B cell (primary cell): ENCODE measurements around the gene IMMP2L. TPM values are rescaled to one million over a fixed set of nuclear protein-coding genes. Genes with fewer than 3 reads are reported as not detected.

Experiments
- ATAC-seq: fragments of 200-7000 bp; cut with Tn5 transposase; one replicate; pipeline ENCODE4 v1.10.0; 2021; ENCODE audit warnings: low read depth, mild to moderate bottlenecking, moderate number of reproducible peaks, moderate library complexity
- CTCF ChIA-PET: fragments of 350-600 bp; sonication (Branson Sonifier 250); formaldehyde crosslinking; loops from one replicate; lab custom pipeline; 2021; ENCODE audit warnings: antibody characterized with exemption, inconsistent platforms; lab: Charles Lee
- POLR2A ChIA-PET: fragments of 350-600 bp; sonication (Branson Sonifier 250); formaldehyde crosslinking; loops from one replicate; lab custom pipeline; 2021; ENCODE audit warnings: antibody characterized with exemption; lab: Charles Lee
- DNase-seq: peaks from one replicate; pipeline ENCODE4 v3.0.0; 2013
- H2AFZ ChIP-seq: 2 replicates; pipeline ENCODE4 v1.6.1; 2012; ENCODE audit warnings: mild to moderate bottlenecking, low read depth, low read length; ENCODE audit not compliant: insufficient read depth, poor library complexity, severe bottlenecking
- H3K27ac ChIP-seq, 2 donors: 1 replicate in 1 of 2; 2 replicates in 1 of 2; pipeline ENCODE4 v1.5.1; 2012 to 2013; ENCODE audit warnings: low read length in 2 of 2, mild to moderate bottlenecking in 2 of 2, moderate library complexity in 1 of 2
- H3K27me3 ChIP-seq, 4 experiments: fragments of 200-600 bp in 1 of 4; sonication (generic) in 1 of 4; replicated peaks in 1 of 4; 1 replicate in 2 of 4; 2 replicates in 2 of 4; pipeline versions ENCODE4 v1.6.1 to v1.7.0; 2013 to 2016; ENCODE audit warnings: low read length in 3 of 4, mild to moderate bottlenecking in 2 of 4, mixed read lengths in 1 of 4, moderate library complexity in 1 of 4; ENCODE audit not compliant: insufficient read depth in 4 of 4, control insufficient read depth in 3 of 4; ENCODE audit errors: control extremely low read depth in 1 of 4
- H3K36me3 ChIP-seq, 2 experiments: replicated peaks in 1 of 2; 1 replicate in 1 of 2; 2 replicates in 1 of 2; pipeline versions ENCODE4 v1.6.1 to v1.7.1; 2013; ENCODE audit warnings: low read length in 1 of 2; ENCODE audit not compliant: insufficient read depth in 2 of 2, control insufficient read depth in 1 of 2; ENCODE audit errors: control extremely low read depth in 1 of 2, extremely low read depth in 1 of 2
- H3K4me1 ChIP-seq, 2 donors: fragments of 200-600 bp in 1 of 2; sonication (generic) in 1 of 2; 1 replicate in 1 of 2; 2 replicates in 1 of 2; pipeline versions ENCODE4 v1.5.1 to v1.6.1; 2013 to 2017; ENCODE audit warnings: low read length in 2 of 2; ENCODE audit not compliant: control insufficient read depth in 2 of 2, insufficient read depth in 2 of 2
- H3K4me2 ChIP-seq: replicated peaks from 2 replicates; pipeline ENCODE3; 2012; ENCODE audit warnings: mild to moderate bottlenecking, low read depth, low read length; ENCODE audit not compliant: poor library complexity, severe bottlenecking
- H3K4me3 ChIP-seq, 5 experiments: fragments of 200-600 bp in 1 of 5; sonication (generic) in 1 of 5; 1 replicate in 3 of 5; 2 replicates in 2 of 5; pipeline versions ENCODE4 v1.5.1 to v1.7.0; 2011 to 2016; ENCODE audit warnings: low read length in 4 of 5, mild to moderate bottlenecking in 4 of 5, low read depth in 2 of 5, control low read depth in 1 of 5, moderate library complexity in 1 of 5; ENCODE audit not compliant: insufficient read depth in 1 of 5; ENCODE audit errors: control extremely low read depth in 1 of 5, extremely low read depth in 1 of 5
- H3K79me2 ChIP-seq: fragments of 200-600 bp; sonication (generic); one replicate; pipeline ENCODE4 v1.6.0; 2016; ENCODE audit warnings: low read length; ENCODE audit not compliant: control insufficient read depth, insufficient read depth
- H3K9ac ChIP-seq: fragments of 200-600 bp; sonication (generic); 2 replicates; pipeline ENCODE4 v1.6.1; 2017; ENCODE audit warnings: mild to moderate bottlenecking, low read length, moderate library complexity
- H3K9me3 ChIP-seq, 3 donors: one replicate each; pipeline versions ENCODE4 v1.6.1 to v1.7.1; 2013; ENCODE audit warnings: low read length in 2 of 3; ENCODE audit not compliant: control insufficient read depth in 2 of 3, insufficient read depth in 1 of 3; ENCODE audit errors: control extremely low read depth in 1 of 3
- H4K20me1 ChIP-seq: 2 replicates; pipeline ENCODE4 v1.6.0; 2012; ENCODE audit warnings: mild to moderate bottlenecking, low read length; ENCODE audit not compliant: insufficient read depth, control insufficient read depth, poor library complexity, severe bottlenecking
- H3K27ac Mint-ChIP-seq: one replicate; pipeline ENCODE4 v1.8.0; 2021; ENCODE audit warnings: mixed read lengths
- H3K27me3 Mint-ChIP-seq: one replicate; pipeline ENCODE4 v1.8.0; 2021; ENCODE audit warnings: mixed read lengths
- H3K4me1 Mint-ChIP-seq: one replicate; pipeline ENCODE4 v1.8.0; 2021; ENCODE audit warnings: mixed read lengths
- H3K4me3 Mint-ChIP-seq: one replicate; pipeline ENCODE4 v1.8.0; 2021; ENCODE audit warnings: mixed read lengths
- H3K9me3 Mint-ChIP-seq: one replicate; pipeline ENCODE4 v1.8.0; 2022; ENCODE audit warnings: mixed read lengths; ENCODE audit not compliant: insufficient read depth
- CTCF ChIP-seq: fragments of 200-600 bp; IDR thresholded peaks from one replicate; pipeline ENCODE4 v1.8.0; 2022; ENCODE audit warnings: antibody characterized with exemption, mild to moderate bottlenecking
- EZH2 ChIP-seq: IDR thresholded peaks from 2 replicates; pipeline ENCODE4 v1.6.1; 2012; ENCODE audit warnings: borderline replicate concordance, low read depth, mild to moderate bottlenecking, moderate library complexity, low read length; ENCODE audit not compliant: insufficient read depth, poor library complexity, severe bottlenecking
- WGBS: methylation state at CpG from one replicate; pipeline ENCODE4 v1.1.5; 2013; ENCODE audit warnings: missing lambda C conversion rate; ENCODE audit not compliant: insufficient coverage; 5-methylcytosine and 5-hydroxymethylcytosine counted together
- intact Hi-C: fragments of 100-400 bp; cut with micrococcal nuclease; formaldehyde crosslinking; loops from one replicate; pipeline ENCODE4 v1.10.0; 2022
- polyA plus RNA-seq: library from polyadenylated mRNA; depleted of rRNA; stranded (reverse); fragments of >200 nt; gene quantifications from 2 replicates; pipeline ENCODE4 v1.2.3, GENCODE V29; 2012
- total RNA-seq, 2 donors: library from RNA; stranded (reverse); fragments of 120-200 nt in 1 of 2; gene quantifications; 1 replicate in 1 of 2; 2 replicates in 1 of 2; pipeline versions ENCODE4 v1.2.3 to v1.2.4, GENCODE V29; 2013 to 2022

Gene IMMP2L
- total and polyA plus RNA-seq, 2 donors (not counting 1 experiment from before 2014, with no cell fraction given): 3.8 to 34.2 TPM

GRCh38 chr7:111594602-111595001, 32.3 kb upstream of the IMMP2L start:
- H3K4me3 ChIP-seq: no peak overlapping the region
- no peak overlapping the region for H3K27ac ChIP-seq
- no peak for DNase-seq
- no CpG with 5 or more reads among the region's 2 CpGs for WGBS
- Mint-ChIP-seq H3K4me3 (no peak overlapping the region), H3K9me3 (peaks cover 3% of the 10 kb centered on the region), H3K27ac (no peak overlapping the region), H3K27me3 (peaks cover 5% of the 10 kb centered on the region), H3K4me1 (no peaks in the 10 kb centered on the region)
- TF ChIP-seq EZH2: no peak
- TF ChIP-seq CTCF: no peak
- ChIA-PET CTCF (no interaction called here), POLR2A (no interaction called here)
- no peaks in the 10 kb centered on the region for H3K9me3 ChIP-seq
- H3K9ac ChIP-seq: no peak overlapping the region
- no peak overlapping the region for H2AFZ ChIP-seq
- intact Hi-C loops: no loop called here
- no peaks in the 10 kb centered on the region for H3K27me3 ChIP-seq
- no peaks in the 10 kb centered on the region for H3K36me3 ChIP-seq
- no peaks in the 10 kb centered on the region for H4K20me1 ChIP-seq
- no peak overlapping the region for H3K4me2 ChIP-seq
- H3K4me1 ChIP-seq: no peaks in the 10 kb centered on the region
- H3K79me2 ChIP-seq: no peaks in the 10 kb centered on the region
- ATAC-seq: no peak

- no peaks in the 10 kb centered on the region for H3K36me3 ChIP-seq
- no peak overlapping the region for H3K4me3 ChIP-seq
- no peak overlapping the region for H2AFZ ChIP-seq
- Mint-ChIP-seq H3K4me1 (no peaks in the 10 kb centered on the region), H3K27ac (no peak overlapping the region), H3K27me3 (peaks cover 5% of the 10 kb centered on the region), H3K4me3 (no peak overlapping the region), H3K9me3 (peaks cover 3% of the 10 kb centered on the region)
- H3K79me2 ChIP-seq: no peaks in the 10 kb centered on the region
- no peaks in the 10 kb centered on the region for H3K27me3 ChIP-seq
- no peaks in the 10 kb centered on the region for H3K9me3 ChIP-seq
- no peak for DNase-seq
- TF ChIP-seq EZH2: no peak
- no peak for TF ChIP-seq CTCF
- H3K4me2 ChIP-seq: no peak overlapping the region
- no peak for ATAC-seq
- no peak overlapping the region for H3K27ac ChIP-seq
- intact Hi-C loops: no loop called here
- no peaks in the 10 kb centered on the region for H3K4me1 ChIP-seq
- WGBS: no CpG with 5 or more reads among the region's 2 CpGs
- POLR2A ChIA-PET: no interaction called here
- CTCF ChIA-PET: no interaction called here
- H4K20me1 ChIP-seq: no peaks in the 10 kb centered on the region
- H3K9ac ChIP-seq: no peak overlapping the region
These were observed 31.1 kb upstream of the IMMP2L start for GRCh38 chr7:111593343-111593742.
